Rectal smooth muscle tissue (tissue), 1 donor: ENCODE results near the gene NTM.

ENCODE experiments used
- H3K27ac ChIP-seq: one replicate; pipeline ENCODE4 v1.7.0; 2013; ENCODE audit warnings: low read depth, low read length, inconsistent platforms
- H3K27me3 ChIP-seq: one replicate; pipeline ENCODE4 v1.7.0; 2013; ENCODE audit warnings: low read length; ENCODE audit not compliant: control insufficient read depth, insufficient read depth
- H3K36me3 ChIP-seq: one replicate; pipeline ENCODE4 v1.7.0; 2013; ENCODE audit warnings: low read length; ENCODE audit not compliant: control insufficient read depth, insufficient read depth
- H3K4me1 ChIP-seq: one replicate; pipeline ENCODE4 v1.7.0; 2013; ENCODE audit warnings: low read length; ENCODE audit not compliant: control insufficient read depth, insufficient read depth
- H3K4me3 ChIP-seq: one replicate; pipeline ENCODE4 v1.7.0; 2013; ENCODE audit warnings: low read length
- H3K9ac ChIP-seq: one replicate; pipeline ENCODE4 v1.7.0; 2013; ENCODE audit warnings: low read length

The NTM gene

GRCh38 chr11:131592152-131592551, 221.7 kb downstream of the NTM start:
- no peak overlapping the region for H3K4me3 ChIP-seq
- H3K4me1 ChIP-seq, result no peaks in the 10 kb centered on the region
- H3K36me3 ChIP-seq, result no peaks in the 10 kb centered on the region
- H3K9ac ChIP-seq, result no peak overlapping the region
- H3K27me3 ChIP-seq, result no peaks in the 10 kb centered on the region
- no peak overlapping the region for H3K27ac ChIP-seq

GRCh38 chr11:131592734-131593133, 222.3 kb downstream of the NTM start:
- Histone ChIP-seq H3K4me1 (no peaks in the 10 kb centered on the region), H3K9ac (no peak overlapping the region), H3K4me3 (no peak overlapping the region), H3K27me3 (no peaks in the 10 kb centered on the region), H3K36me3 (no peaks in the 10 kb centered on the region), H3K27ac (no peak overlapping the region)

- Histone ChIP-seq H3K4me1 (no peaks in the 10 kb centered on the region), H3K9ac (no peak overlapping the region), H3K4me3 (no peak overlapping the region), H3K27ac (no peak overlapping the region), H3K27me3 (no peaks in the 10 kb centered on the region), H3K36me3 (no peaks in the 10 kb centered on the region)
Observed at GRCh38 chr11:131593301-131593700, 222.9 kb downstream of the NTM start.

- Histone ChIP-seq H3K36me3 (no peaks in the 10 kb centered on the region), H3K4me1 (no peaks in the 10 kb centered on the region), H3K4me3 (no peak overlapping the region), H3K27ac (no peak overlapping the region), H3K9ac (no peak overlapping the region), H3K27me3 (no peaks in the 10 kb centered on the region)
Observed at GRCh38 chr11:131595797-131596196, 225.4 kb downstream of the NTM start.

GRCh38 chr11:131597890-131598289, 227.5 kb downstream of the NTM start:
- Histone ChIP-seq H3K27me3 (no peaks in the 10 kb centered on the region), H3K36me3 (no peaks in the 10 kb centered on the region), H3K4me3 (no peak overlapping the region), H3K27ac (no peak overlapping the region), H3K9ac (no peak overlapping the region), H3K4me1 (no peaks in the 10 kb centered on the region)

- Histone ChIP-seq H3K4me3 (no peak overlapping the region), H3K4me1 (no peaks in the 10 kb centered on the region), H3K27me3 (no peaks in the 10 kb centered on the region), H3K27ac (no peak overlapping the region), H3K36me3 (no peaks in the 10 kb centered on the region), H3K9ac (no peak overlapping the region)
Observed at GRCh38 chr11:131598305-131598704, 227.9 kb downstream of the NTM start.

- H3K4me3 ChIP-seq, result no peak overlapping the region
- H3K27me3 ChIP-seq, result no peaks in the 10 kb centered on the region
- no peaks in the 10 kb centered on the region for H3K4me1 ChIP-seq
- H3K27ac ChIP-seq, result no peak overlapping the region
- no peak overlapping the region for H3K9ac ChIP-seq
- no peaks in the 10 kb centered on the region for H3K36me3 ChIP-seq
Observed at GRCh38 chr11:131599285-131599684, 228.9 kb downstream of the NTM start.

GRCh38 chr11:131600628-131601027, 230.2 kb downstream of the NTM start:
- Histone ChIP-seq H3K4me1 (no peaks in the 10 kb centered on the region), H3K27me3 (no peaks in the 10 kb centered on the region), H3K36me3 (no peaks in the 10 kb centered on the region), H3K27ac (no peak overlapping the region), H3K9ac (no peak overlapping the region), H3K4me3 (no peak overlapping the region)

- Histone ChIP-seq H3K4me3 (no peak overlapping the region), H3K9ac (no peak overlapping the region), H3K36me3 (no peaks in the 10 kb centered on the region), H3K4me1 (no peaks in the 10 kb centered on the region), H3K27ac (no peak overlapping the region), H3K27me3 (no peaks in the 10 kb centered on the region)
Observed at GRCh38 chr11:131601586-131601985, 231.2 kb downstream of the NTM start.

- Histone ChIP-seq H3K27ac (no peak overlapping the region), H3K27me3 (no peaks in the 10 kb centered on the region), H3K9ac (no peak overlapping the region), H3K36me3 (no peaks in the 10 kb centered on the region), H3K4me1 (no peaks in the 10 kb centered on the region), H3K4me3 (no peak overlapping the region)
Observed at GRCh38 chr11:131602431-131602830, 232.0 kb downstream of the NTM start.

- Histone ChIP-seq H3K27me3 (no peaks in the 10 kb centered on the region), H3K4me1 (no peaks in the 10 kb centered on the region), H3K4me3 (no peak overlapping the region), H3K36me3 (no peaks in the 10 kb centered on the region), H3K9ac (no peak overlapping the region), H3K27ac (no peak overlapping the region)
Observed at GRCh38 chr11:131606811-131607335, 236.5 kb downstream of the NTM start.

- Histone ChIP-seq H3K9ac (no peak overlapping the region), H3K27me3 (no peaks in the 10 kb centered on the region), H3K4me1 (no peaks in the 10 kb centered on the region), H3K27ac (no peak overlapping the region), H3K4me3 (no peak overlapping the region), H3K36me3 (no peaks in the 10 kb centered on the region)
Observed at GRCh38 chr11:131609337-131609736, 238.9 kb downstream of the NTM start.

GRCh38 chr11:131609921-131610320, 239.5 kb downstream of the NTM start:
- no peaks in the 10 kb centered on the region for H3K4me1 ChIP-seq
- no peak overlapping the region for H3K9ac ChIP-seq
- no peaks in the 10 kb centered on the region for H3K36me3 ChIP-seq
- no peak overlapping the region for H3K4me3 ChIP-seq
- H3K27me3 ChIP-seq, result no peaks in the 10 kb centered on the region
- H3K27ac ChIP-seq, result no peak overlapping the region
